ENCODE results near the gene PUSL1. TPM values are rescaled to one million over a fixed set of nuclear protein-coding genes. Genes with fewer than 3 reads are reported as not detected.

Gene PUSL1
- total and polyA plus RNA-seq, 2 of the 13 experiments (the other 11 are each of a cell fraction or from before 2014, with no cell fraction given): 8.3 to 22.2 TPM

GRCh38 chr1:1318131-1318652 lies 9.8 kb downstream of the PUSL1 start:
- Histone ChIP-seq H3K27ac (ENCODE audit: extremely low read length, insufficient read depth, low read length) (no peak overlapping the region), H3K4me3 (replicated peaks in 1 of 3; ENCODE audit: insufficient read depth in 1 of 3, low read depth in 2 of 3, low read length in 3 of 3) (no peak overlapping the region), H4K20me1 (ENCODE audit: insufficient read depth, low read length) (peaks cover 10% of the 10 kb centered on the region; the same call in 1 of the 2 replicates), H2AFZ (ENCODE audit: low read length) (no peak overlapping the region), H3K79me2 (ENCODE audit: insufficient read depth, low read length) (peaks cover 30% of the 10 kb centered on the region), H3K4me1 (ENCODE audit: insufficient read depth, low read length) (peaks cover 12% of the 10 kb centered on the region), H3K9me3 (ENCODE audit: low read length) (no peaks in the 10 kb centered on the region), H3K9ac (ENCODE audit: insufficient read depth, low read depth, low read length) (no peak overlapping the region), H3K36me3 (replicated peaks in 1 of 2; ENCODE audit: control insufficient read depth in 1 of 2, insufficient read depth in 2 of 2, low read length in 2 of 2) (peaks cover 17 to 50% of the 10 kb centered on the region in 2 experiments; a peak in 4 of 5 replicates), H3K4me2 (ENCODE audit: low read depth, low read length) (no peak overlapping the region), H3K27me3 (ENCODE audit: control insufficient read depth in 1 of 2, insufficient read depth in 2 of 2, low read length in 2 of 2) (no peaks in the 10 kb centered on the region)
- ATAC-seq (no peak), DNase-seq (ENCODE audit: low spot score) (peak; percentile 31), FAIRE-seq (no peak)
- intact Hi-C loops (cut with micrococcal nuclease; ENCODE audit: unreplicated experiment) (no loop called here), in situ Hi-C loops (cut with HindIII; ENCODE audit: extremely low pct_ligation_motif_present, low pct_unique_long_range_greater_than_20kb) (no loop called here)
- ChIA-PET POLR2A (interaction anchor here (1.7 kb wide), 1 partner anchor 13 kb away, joined by 3 read pairs; no protein-coding TSS in a partner anchor), CTCF (ENCODE audit: low intra/inter-chr PET ratio, low total read pairs) (no interaction called here)
- TF ChIP-seq FOSL2 (CRISPR knock-in tag; IDR thresholded peaks at IDR 0.05): peak; percentile 86
- no peak for TF ChIP-seq ONECUT2 (CRISPR knock-in tag; IDR thresholded peaks at IDR 0.05)
- 0 out of 2 replicates have a peak, but pooled peaks have one; percentile 40 for TF ChIP-seq SIX4 (CRISPR knock-in tag; IDR thresholded peaks at IDR 0.05)
- BruUV-seq (replicated peaks): no TSS peak
- 87% methylated on average over 9 of the region's 9 CpGs for WGBS (ENCODE audit: low lambda C conversion rate)

- peaks cover 10% of the 10 kb centered on the region; the same call in 1 of the 2 replicates for H4K20me1 ChIP-seq (ENCODE audit: insufficient read depth, low read length)
- no peaks in the 10 kb centered on the region for H3K9me3 ChIP-seq (ENCODE audit: low read length)
- ATAC-seq (no peak), DNase-seq (ENCODE audit: low spot score) (no peak), FAIRE-seq (no peak)
- peaks cover 13 to 42% of the 10 kb centered on the region in 2 experiments; a peak in 4 of 5 replicates for H3K36me3 ChIP-seq (replicated peaks in 1 of 2; ENCODE audit: control insufficient read depth in 1 of 2, insufficient read depth in 2 of 2, low read length in 2 of 2)
- BruUV-seq (replicated peaks): no TSS peak
- no peaks in the 10 kb centered on the region for H3K27me3 ChIP-seq (ENCODE audit: control insufficient read depth in 1 of 2, insufficient read depth in 2 of 2, low read length in 2 of 2)
- H3K4me2 ChIP-seq (ENCODE audit: low read depth, low read length): no peak overlapping the region
- no peak for TF ChIP-seq MTA1 (CRISPR knock-in tag; IDR thresholded peaks at IDR 0.05; ENCODE audit: borderline replicate concordance)
- no peak for TF ChIP-seq TEAD2 (CRISPR knock-in tag; IDR thresholded peaks at IDR 0.05)
- TF ChIP-seq ZNF879 (CRISPR knock-in tag; IDR thresholded peaks at IDR 0.05): no peak
- TF ChIP-seq RBFOX2 (IDR thresholded peaks at IDR 0.05; ENCODE audit: low read depth, low read length): peak; percentile 53; the same call in 1 of the 2 replicates
- no peak for TF ChIP-seq ZNF740 (CRISPR knock-in tag; IDR thresholded peaks at IDR 0.05)
- no peak for TF ChIP-seq GABPB1 (CRISPR knock-in tag; IDR thresholded peaks at IDR 0.05)
- no peak for TF ChIP-seq ZSCAN5A (CRISPR knock-in tag; IDR thresholded peaks at IDR 0.05; ENCODE audit: borderline replicate concordance)
- TF ChIP-seq DDIT3 (CRISPR knock-in tag; IDR thresholded peaks at IDR 0.05): no peak
- no peak for TF ChIP-seq MAFG (CRISPR knock-in tag; IDR thresholded peaks at IDR 0.05)
- TF ChIP-seq AGO2 (optimal IDR thresholded peaks at IDR 0.05; ENCODE audit: low read depth, low read length): peak; percentile 89
- peaks cover 17% of the 10 kb centered on the region for H3K4me1 ChIP-seq (ENCODE audit: insufficient read depth, low read length)
- H3K9ac ChIP-seq (ENCODE audit: insufficient read depth, low read depth, low read length): no peak overlapping the region
- intact Hi-C loops (cut with micrococcal nuclease; ENCODE audit: unreplicated experiment): no loop called here
- in situ Hi-C loops (cut with HindIII; ENCODE audit: extremely low pct_ligation_motif_present, low pct_unique_long_range_greater_than_20kb): no loop called here
- no peak overlapping the region for H3K4me3 ChIP-seq (replicated peaks in 1 of 3; ENCODE audit: insufficient read depth in 1 of 3, low read depth in 2 of 3, low read length in 3 of 3)
- 93% methylated on average over 33 of the region's 36 CpGs for WGBS (ENCODE audit: low lambda C conversion rate)
- peaks cover 35% of the 10 kb centered on the region for H3K79me2 ChIP-seq (ENCODE audit: insufficient read depth, low read length)
- H2AFZ ChIP-seq (ENCODE audit: low read length): no peak overlapping the region
- CTCF ChIA-PET (ENCODE audit: low intra/inter-chr PET ratio, low total read pairs): no interaction called here
- H3K27ac ChIP-seq (ENCODE audit: extremely low read length, insufficient read depth, low read length): no peak overlapping the region
- POLR2A ChIA-PET: interaction anchor here (1.7 kb wide), 1 partner anchor 14 kb away, joined by 3 read pairs; no protein-coding TSS in a partner anchor
Observed at GRCh38 chr1:1318777-1319645, 10.6 kb downstream of the PUSL1 start.

Data from HepG2 (cell line).